Upper lobe of left lung (tissue), 4 donors: Measurements from ENCODE around the gene BAIAP2L2.

ENCODE experiments used
- EP300 ChIP-seq, 4 donors: sonication (generic); formaldehyde crosslinking; IDR thresholded peaks; one replicate each; pipeline ENCODE4 v1.5.1; 2017; ENCODE audit warnings: antibody characterized with exemption in 4 of 4, control low read depth in 2 of 4
- POLR2A ChIP-seq, 4 donors: fragments of 450-650 bp; IDR thresholded peaks; one replicate each; pipeline ENCODE4 v1.5.1; 2016 to 2017; ENCODE audit warnings: antibody characterized with exemption in 4 of 4, mild to moderate bottlenecking in 2 of 4
- POLR2AphosphoS5 ChIP-seq, 2 donors: sonication (generic); formaldehyde crosslinking; IDR thresholded peaks; one replicate each; pipeline ENCODE4 v1.5.1; 2017; ENCODE audit warnings: antibody characterized with exemption in 2 of 2
- TF ChIP-seq, protein P1 (sequence below), 6 experiments: fragments of 450-650 bp in 4 of 6; fragments of 200-600 bp in 2 of 6; sonication (generic) in 2 of 6; IDR thresholded peaks; one replicate each; pipeline ENCODE4 v1.5.1; 2016 to 2019; ENCODE audit warnings: antibody characterized with exemption in 6 of 6

DNA sequence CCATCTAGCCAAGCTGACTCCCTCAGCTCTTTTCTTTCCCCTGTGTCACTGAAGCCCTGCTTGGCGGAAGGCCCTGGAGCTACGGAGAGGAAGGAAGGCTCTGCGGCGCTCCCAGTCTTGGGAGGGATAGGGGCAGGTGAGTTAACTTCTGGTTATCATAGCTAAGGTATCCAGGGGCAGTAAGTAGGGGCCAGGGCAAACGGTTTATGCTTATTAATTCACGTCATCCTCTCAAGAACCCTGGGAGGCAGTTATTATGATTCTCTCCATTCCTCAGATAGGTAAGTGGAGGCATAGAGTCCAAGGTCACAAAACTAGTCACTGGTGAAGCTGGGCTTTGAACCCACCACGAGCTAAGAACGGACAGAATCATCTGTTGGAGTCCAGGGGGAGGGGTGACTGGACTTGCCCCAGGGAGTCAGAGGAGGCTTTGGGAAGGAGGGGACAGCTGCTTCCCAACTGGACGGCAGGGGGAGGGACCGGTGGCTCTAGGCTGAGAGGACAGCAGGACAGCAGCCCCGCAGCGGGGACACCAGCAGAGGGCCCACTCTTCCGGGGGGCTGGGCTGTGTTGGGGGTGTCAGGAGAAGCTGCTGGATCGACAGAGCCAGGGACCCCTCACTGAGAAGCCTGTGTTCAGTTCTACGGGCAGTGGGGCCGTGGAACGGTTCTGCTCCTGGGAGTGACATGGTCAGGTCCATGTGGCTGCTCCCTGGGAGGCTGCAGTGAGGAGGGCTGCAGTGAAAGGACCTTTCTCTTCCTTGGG lies 3.5 kb downstream of the BAIAP2L2 start:
- TF ChIP-seq, protein P1, sequence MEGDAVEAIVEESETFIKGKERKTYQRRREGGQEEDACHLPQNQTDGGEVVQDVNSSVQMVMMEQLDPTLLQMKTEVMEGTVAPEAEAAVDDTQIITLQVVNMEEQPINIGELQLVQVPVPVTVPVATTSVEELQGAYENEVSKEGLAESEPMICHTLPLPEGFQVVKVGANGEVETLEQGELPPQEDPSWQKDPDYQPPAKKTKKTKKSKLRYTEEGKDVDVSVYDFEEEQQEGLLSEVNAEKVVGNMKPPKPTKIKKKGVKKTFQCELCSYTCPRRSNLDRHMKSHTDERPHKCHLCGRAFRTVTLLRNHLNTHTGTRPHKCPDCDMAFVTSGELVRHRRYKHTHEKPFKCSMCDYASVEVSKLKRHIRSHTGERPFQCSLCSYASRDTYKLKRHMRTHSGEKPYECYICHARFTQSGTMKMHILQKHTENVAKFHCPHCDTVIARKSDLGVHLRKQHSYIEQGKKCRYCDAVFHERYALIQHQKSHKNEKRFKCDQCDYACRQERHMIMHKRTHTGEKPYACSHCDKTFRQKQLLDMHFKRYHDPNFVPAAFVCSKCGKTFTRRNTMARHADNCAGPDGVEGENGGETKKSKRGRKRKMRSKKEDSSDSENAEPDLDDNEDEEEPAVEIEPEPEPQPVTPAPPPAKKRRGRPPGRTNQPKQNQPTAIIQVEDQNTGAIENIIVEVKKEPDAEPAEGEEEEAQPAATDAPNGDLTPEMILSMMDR (IDR thresholded peaks at IDR 0.05): no peak
- no peak for TF ChIP-seq POLR2AphosphoS5 (IDR thresholded peaks at IDR 0.05)
- no peak for TF ChIP-seq EP300 (IDR thresholded peaks at IDR 0.05)
- no peak for TF ChIP-seq POLR2A (IDR thresholded peaks at IDR 0.05)
